ENCODE measurements around the gene SCAMP1.
"Not testable (repeated sequence)": the region's sequence is repeated elsewhere in the genome, so short reads cannot be mapped to it uniquely, and the experiment has no call there.

Gene SCAMP1

GRCh38 chr5:78361631-78361993, 1.2 kb downstream of the SCAMP1 start:
- no peak for FAIRE-seq

- no peak for FAIRE-seq
These were observed 1.8 kb downstream of the SCAMP1 start for GRCh38 chr5:78362220-78362619.

GRCh38 chr5:78364005-78364404, 3.6 kb downstream of the SCAMP1 start:
- no peak for FAIRE-seq

- FAIRE-seq: no peak
These were observed 7.0 kb downstream of the SCAMP1 start for GRCh38 chr5:78367318-78367991.

- FAIRE-seq: no peak
These were observed 9.3 kb downstream of the SCAMP1 start for GRCh38 chr5:78369680-78370079.

GRCh38 chr5:78373231-78373630, 12.8 kb downstream of the SCAMP1 start:
- no peak for FAIRE-seq

GRCh38 chr5:78376315-78376714, 15.9 kb downstream of the SCAMP1 start:
- no peak for FAIRE-seq

- no peak for FAIRE-seq
These were observed 16.8 kb downstream of the SCAMP1 start for GRCh38 chr5:78377056-78377717.

- FAIRE-seq: no peak
These were observed 17.3 kb downstream of the SCAMP1 start for GRCh38 chr5:78377718-78378105.

- FAIRE-seq: no peak
These were observed 27.2 kb downstream of the SCAMP1 start for GRCh38 chr5:78387468-78388153.

- FAIRE-seq: not testable (repeated sequence)
These were observed 30.9 kb downstream of the SCAMP1 start for GRCh38 chr5:78391357-78391756.

GRCh38 chr5:78397831-78398230, 37.4 kb downstream of the SCAMP1 start:
- no peak for FAIRE-seq

- no peak for FAIRE-seq
These were observed 38.7 kb downstream of the SCAMP1 start for GRCh38 chr5:78399116-78399515.

GRCh38 chr5:78404682-78405293, 44.4 kb downstream of the SCAMP1 start:
- FAIRE-seq: no peak

GRCh38 chr5:78405829-78406750, 45.7 kb downstream of the SCAMP1 start:
- peak; percentile 86 for FAIRE-seq

- peak; percentile 29 for FAIRE-seq
These were observed 47.0 kb downstream of the SCAMP1 start for GRCh38 chr5:78407458-78407857.

- FAIRE-seq: no peak
These were observed 51.2 kb downstream of the SCAMP1 start for GRCh38 chr5:78411586-78411985.

GRCh38 chr5:78416677-78417425, 56.4 kb downstream of the SCAMP1 start:
- no peak for FAIRE-seq

- peak; percentile 68 for FAIRE-seq
These were observed 59.0 kb downstream of the SCAMP1 start for GRCh38 chr5:78419396-78419795.

GRCh38 chr5:78420548-78420947, 60.1 kb downstream of the SCAMP1 start:
- peak; percentile 31 for FAIRE-seq

- FAIRE-seq: no peak
These were observed 64.2 kb downstream of the SCAMP1 start for GRCh38 chr5:78424665-78425064.

Measured in endometrium (tissue), 2 donors.